ENCODE measurements around the gene CRIM1. TPM values are rescaled to one million over a fixed set of nuclear protein-coding genes. Genes with fewer than 3 reads are reported as not detected.

The CRIM1 gene
- total RNA-seq, 1 experiment from 2014 or later, result 292 TPM

DNA sequence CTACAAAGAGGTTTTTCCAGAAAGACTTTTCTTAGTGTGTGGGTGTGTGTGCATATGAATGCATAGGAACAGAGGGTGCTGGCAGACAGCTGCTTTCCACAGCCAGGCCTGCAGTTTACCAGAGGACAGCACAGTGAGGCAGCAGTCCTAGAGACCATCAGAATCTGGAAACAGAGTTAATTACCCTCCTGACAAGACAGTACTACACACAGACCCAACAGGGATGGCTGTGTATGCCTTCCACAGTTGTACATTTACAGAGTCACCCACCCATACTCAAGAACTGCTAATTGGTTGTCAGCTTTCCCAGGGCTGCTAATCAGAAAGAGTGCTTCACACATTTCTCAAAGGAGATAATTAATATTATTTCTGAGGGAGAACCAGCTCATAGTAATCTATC lies 137.7 kb downstream of the CRIM1 start:
- no peak for DNase-seq
- Mint-ChIP-seq H3K27me3 (ENCODE audit: insufficient read depth, unreplicated experiment) (no peaks in the 10 kb centered on the region), H3K4me1 (ENCODE audit: low read depth, unreplicated experiment) (peaks cover 62% of the 10 kb centered on the region), H3K9me3 (ENCODE audit: unreplicated experiment) (no peaks in the 10 kb centered on the region), H3K36me3 (ENCODE audit: insufficient read depth, unreplicated experiment) (peaks cover 90% of the 10 kb centered on the region), H3K27ac (ENCODE audit: unreplicated experiment) (peak overlapping the region; percentile 92), H3K4me3 (ENCODE audit: unreplicated experiment) (no peak overlapping the region)
- ChIA-PET CTCF (no interaction called here), POLR2A (interaction anchor here (0.9 to 1.2 kb wide), 2 partner anchors 8 to 9 kb away, joined by 3 read pairs; no protein-coding TSS in a partner anchor)
- Histone ChIP-seq H3K4me3 (ENCODE audit: low read depth, low read length) (no peak overlapping the region), H3K9me3 (no peaks in the 10 kb centered on the region), H3K4me1 (peaks cover 97% of the 10 kb centered on the region), H3K36me3 (ENCODE audit: control insufficient read depth, insufficient read depth, low read length) (peaks cover 1% of the 10 kb centered on the region; the same call in 1 of the 2 replicates), H3K27me3 (replicated peaks; ENCODE audit: control insufficient read depth, insufficient read depth, low read length) (no peaks in the 10 kb centered on the region)
- intact Hi-C loops (cut with micrococcal nuclease; ENCODE audit: unreplicated experiment), result no loop called here
- no TSS peak for BruUV-seq (replicated peaks)
- TF ChIP-seq, protein P1, sequence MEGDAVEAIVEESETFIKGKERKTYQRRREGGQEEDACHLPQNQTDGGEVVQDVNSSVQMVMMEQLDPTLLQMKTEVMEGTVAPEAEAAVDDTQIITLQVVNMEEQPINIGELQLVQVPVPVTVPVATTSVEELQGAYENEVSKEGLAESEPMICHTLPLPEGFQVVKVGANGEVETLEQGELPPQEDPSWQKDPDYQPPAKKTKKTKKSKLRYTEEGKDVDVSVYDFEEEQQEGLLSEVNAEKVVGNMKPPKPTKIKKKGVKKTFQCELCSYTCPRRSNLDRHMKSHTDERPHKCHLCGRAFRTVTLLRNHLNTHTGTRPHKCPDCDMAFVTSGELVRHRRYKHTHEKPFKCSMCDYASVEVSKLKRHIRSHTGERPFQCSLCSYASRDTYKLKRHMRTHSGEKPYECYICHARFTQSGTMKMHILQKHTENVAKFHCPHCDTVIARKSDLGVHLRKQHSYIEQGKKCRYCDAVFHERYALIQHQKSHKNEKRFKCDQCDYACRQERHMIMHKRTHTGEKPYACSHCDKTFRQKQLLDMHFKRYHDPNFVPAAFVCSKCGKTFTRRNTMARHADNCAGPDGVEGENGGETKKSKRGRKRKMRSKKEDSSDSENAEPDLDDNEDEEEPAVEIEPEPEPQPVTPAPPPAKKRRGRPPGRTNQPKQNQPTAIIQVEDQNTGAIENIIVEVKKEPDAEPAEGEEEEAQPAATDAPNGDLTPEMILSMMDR (IDR thresholded peaks at IDR 0.05; ENCODE audit: insufficient read depth in 1 of 2, low read depth in 1 of 2, low read length in 1 of 2, severe bottlenecking in 1 of 2, unreplicated experiment in 1 of 2), result no peak

DNA sequence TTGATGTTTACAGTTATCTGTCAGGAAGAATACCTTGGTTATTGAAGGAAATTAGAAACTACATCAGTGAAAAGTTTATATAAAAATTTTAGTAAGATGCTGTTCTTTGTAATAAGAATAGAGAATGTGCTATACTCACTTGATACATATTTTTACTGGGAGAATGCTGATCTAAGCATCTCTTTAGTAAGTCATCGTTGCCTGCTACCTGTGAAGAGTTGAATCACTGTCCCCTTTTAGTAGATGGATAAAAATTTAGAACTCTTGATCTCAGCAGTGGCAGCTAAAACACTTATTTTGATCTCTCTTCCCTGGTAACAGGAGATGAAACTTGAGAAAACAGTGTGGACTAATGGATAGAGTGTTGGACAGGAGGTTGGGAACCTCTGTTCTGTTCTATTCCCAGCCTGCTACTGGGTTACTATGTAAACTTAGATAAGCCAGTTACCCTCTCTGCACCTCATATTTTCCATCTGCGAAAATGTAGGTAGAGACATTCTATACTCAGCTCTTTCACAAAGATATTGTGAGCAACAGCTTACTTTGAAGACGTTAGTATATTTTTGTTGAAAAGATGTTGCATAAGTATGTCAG lies 142.1 kb downstream of the CRIM1 start:
- Mint-ChIP-seq H3K4me1 (ENCODE audit: low read depth, unreplicated experiment) (peaks cover 55% of the 10 kb centered on the region), H3K27me3 (ENCODE audit: insufficient read depth, unreplicated experiment) (no peaks in the 10 kb centered on the region), H3K27ac (ENCODE audit: unreplicated experiment) (peak overlapping the region; percentile 75), H3K36me3 (ENCODE audit: insufficient read depth, unreplicated experiment) (peaks cover 90% of the 10 kb centered on the region), H3K4me3 (ENCODE audit: unreplicated experiment) (no peak overlapping the region), H3K9me3 (ENCODE audit: unreplicated experiment) (no peaks in the 10 kb centered on the region)
- Histone ChIP-seq H3K36me3 (ENCODE audit: control insufficient read depth, insufficient read depth, low read length) (peaks cover 3% of the 10 kb centered on the region; the same call in 1 of the 2 replicates), H3K4me1 (peaks cover 97% of the 10 kb centered on the region), H3K9me3 (no peaks in the 10 kb centered on the region), H3K4me3 (ENCODE audit: low read depth, low read length) (no peak overlapping the region), H3K27me3 (replicated peaks; ENCODE audit: control insufficient read depth, insufficient read depth, low read length) (no peaks in the 10 kb centered on the region)
- POLR2A ChIA-PET, result no interaction called here
- DNase-seq, result no peak
- CTCF ChIA-PET, result no interaction called here
- intact Hi-C loops (cut with micrococcal nuclease; ENCODE audit: unreplicated experiment), result no loop called here
- TF ChIP-seq, protein P1 (IDR thresholded peaks at IDR 0.05; ENCODE audit: insufficient read depth in 1 of 2, low read depth in 1 of 2, low read length in 1 of 2, severe bottlenecking in 1 of 2, unreplicated experiment in 1 of 2), result no peak
- no TSS peak for BruUV-seq (replicated peaks)

DNA sequence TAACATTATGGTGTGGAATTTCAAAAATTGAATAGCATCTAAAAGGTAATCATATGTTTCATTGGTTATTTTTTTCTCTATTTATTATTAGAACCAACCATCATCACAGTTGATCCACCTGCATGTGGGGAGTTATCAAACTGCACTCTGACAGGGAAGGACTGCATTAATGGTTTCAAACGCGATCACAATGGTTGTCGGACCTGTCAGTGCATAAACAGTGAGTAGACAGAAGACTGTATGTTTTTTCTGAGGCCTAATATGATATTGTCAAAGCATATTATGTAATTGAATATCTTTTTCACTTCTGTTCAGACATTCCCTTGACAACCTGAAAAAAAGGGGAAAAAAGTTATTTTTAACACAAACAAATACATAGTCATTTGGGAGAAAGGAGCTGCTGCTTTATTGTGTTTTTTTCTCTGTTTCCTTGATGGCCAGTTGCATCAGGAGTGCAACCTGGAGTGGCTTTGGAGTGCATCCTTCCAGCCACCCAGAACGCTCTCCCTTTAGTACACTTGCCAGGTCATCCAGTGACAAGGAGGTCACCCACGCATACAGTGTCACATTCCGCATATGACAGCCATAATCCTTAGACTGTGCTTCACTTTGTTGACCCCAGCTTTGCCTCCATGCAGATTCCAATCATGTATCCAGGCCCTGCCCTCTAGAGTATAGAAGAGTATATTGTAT lies 143.7 kb downstream of the CRIM1 start:
- intact Hi-C loops (cut with micrococcal nuclease; ENCODE audit: unreplicated experiment), result no loop called here
- no peaks in the 10 kb centered on the region for H3K9me3 ChIP-seq

More for the DNA sequence above, 143.7 kb downstream of the CRIM1 start:
- Mint-ChIP-seq H3K9me3 (ENCODE audit: unreplicated experiment) (no peaks in the 10 kb centered on the region), H3K27ac (ENCODE audit: unreplicated experiment) (peak overlapping the region; percentile 83), H3K4me3 (ENCODE audit: unreplicated experiment) (no peak overlapping the region), H3K4me1 (ENCODE audit: low read depth, unreplicated experiment) (peaks cover 65% of the 10 kb centered on the region), H3K27me3 (ENCODE audit: insufficient read depth, unreplicated experiment) (no peaks in the 10 kb centered on the region), H3K36me3 (ENCODE audit: insufficient read depth, unreplicated experiment) (peaks cover 98% of the 10 kb centered on the region)
- TF ChIP-seq, protein P1 (IDR thresholded peaks at IDR 0.05; ENCODE audit: insufficient read depth in 1 of 2, low read depth in 1 of 2, low read length in 1 of 2, severe bottlenecking in 1 of 2, unreplicated experiment in 1 of 2), result no peak
- ChIA-PET CTCF (interaction anchor here (0.8 to 1.1 kb wide), 2 partner anchors 8 to 10 kb away, joined by 3 read pairs; no protein-coding TSS in a partner anchor), POLR2A (interaction anchor here (0.5 kb wide), 1 partner anchor 39 kb away, joined by 3 read pairs; no protein-coding TSS in a partner anchor)
- Histone ChIP-seq H3K4me3 (ENCODE audit: low read depth, low read length) (no peak overlapping the region), H3K36me3 (ENCODE audit: control insufficient read depth, insufficient read depth, low read length) (peaks cover 1% of the 10 kb centered on the region; the same call in 1 of the 2 replicates), H3K27me3 (replicated peaks; ENCODE audit: control insufficient read depth, insufficient read depth, low read length) (no peaks in the 10 kb centered on the region), H3K4me1 (peaks cover 97% of the 10 kb centered on the region)
- DNase-seq, result no peak
- no TSS peak for BruUV-seq (replicated peaks)

Measured in Caco-2 (cell line).